Measurements from ENCODE around the gene ST3GAL3.

- TF ChIP-seq, protein P1, sequence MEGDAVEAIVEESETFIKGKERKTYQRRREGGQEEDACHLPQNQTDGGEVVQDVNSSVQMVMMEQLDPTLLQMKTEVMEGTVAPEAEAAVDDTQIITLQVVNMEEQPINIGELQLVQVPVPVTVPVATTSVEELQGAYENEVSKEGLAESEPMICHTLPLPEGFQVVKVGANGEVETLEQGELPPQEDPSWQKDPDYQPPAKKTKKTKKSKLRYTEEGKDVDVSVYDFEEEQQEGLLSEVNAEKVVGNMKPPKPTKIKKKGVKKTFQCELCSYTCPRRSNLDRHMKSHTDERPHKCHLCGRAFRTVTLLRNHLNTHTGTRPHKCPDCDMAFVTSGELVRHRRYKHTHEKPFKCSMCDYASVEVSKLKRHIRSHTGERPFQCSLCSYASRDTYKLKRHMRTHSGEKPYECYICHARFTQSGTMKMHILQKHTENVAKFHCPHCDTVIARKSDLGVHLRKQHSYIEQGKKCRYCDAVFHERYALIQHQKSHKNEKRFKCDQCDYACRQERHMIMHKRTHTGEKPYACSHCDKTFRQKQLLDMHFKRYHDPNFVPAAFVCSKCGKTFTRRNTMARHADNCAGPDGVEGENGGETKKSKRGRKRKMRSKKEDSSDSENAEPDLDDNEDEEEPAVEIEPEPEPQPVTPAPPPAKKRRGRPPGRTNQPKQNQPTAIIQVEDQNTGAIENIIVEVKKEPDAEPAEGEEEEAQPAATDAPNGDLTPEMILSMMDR (optimal IDR thresholded peaks at IDR 0.05 in 1 of 3, IDR thresholded peaks at IDR 0.05 in 1 of 3, conservative IDR thresholded peaks at IDR 0.05 in 1 of 3; ENCODE audit: extremely low read depth in 1 of 3, insufficient read depth in 2 of 3, low read length in 3 of 3): no peak
- no peak for TF ChIP-seq EZH2 (IDR thresholded peaks at IDR 0.05; ENCODE audit: low read length)
Observed at GRCh38 chr1:43671193-43671592, 36.1 kb upstream of the ST3GAL3 start.

Measured in keratinocyte (primary cell).